HG03565 (cell line): ENCODE results near the gene SORL1.

Source experiments
- ATAC-seq: cut with Tn5 transposase; IDR thresholded peaks from one replicate; pipeline ENCODE4 v1.9.1; 2021; ENCODE audit warnings: mild to moderate bottlenecking, moderate library complexity; ENCODE audit not compliant: unreplicated experiment

SORL1 gene

DNA sequence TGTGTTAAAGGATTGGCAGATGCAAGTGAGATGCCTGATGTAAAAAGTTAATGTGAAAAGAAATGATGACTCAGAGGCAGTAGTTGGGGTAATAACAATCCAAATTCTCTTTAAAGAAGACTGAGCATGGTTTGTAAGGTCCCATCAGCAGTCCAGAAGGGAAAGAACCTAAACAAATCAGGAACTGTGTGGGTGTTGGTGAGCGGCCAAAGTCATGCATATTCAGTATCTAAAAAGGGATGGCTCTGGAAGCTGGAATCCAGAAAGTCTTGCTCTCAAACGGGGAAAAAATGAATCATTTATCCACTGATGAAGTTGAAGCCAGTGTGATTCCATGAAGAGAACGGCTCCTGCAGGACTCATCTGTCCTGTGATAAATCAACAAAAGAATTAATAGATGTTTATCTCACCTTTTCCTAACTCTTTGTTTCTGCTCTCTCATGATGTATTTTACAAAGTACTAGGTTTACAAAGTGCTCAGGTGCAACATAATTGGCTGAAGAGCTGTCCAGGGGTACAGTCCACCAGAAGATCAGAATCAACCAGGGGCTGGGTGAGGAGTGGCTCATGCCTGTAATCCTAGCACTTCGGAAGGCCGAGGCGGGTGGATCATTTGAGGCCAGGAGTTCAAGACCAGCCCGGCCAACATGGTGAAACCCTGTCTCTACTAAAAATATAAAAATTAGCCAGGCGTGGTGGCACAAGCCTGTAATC, 21.1 kb downstream of the SORL1 start:
- no peak for ATAC-seq

GRCh38 chr11:121474680-121475079, 22.6 kb downstream of the SORL1 start:
- ATAC-seq, result no peak

- no peak for ATAC-seq
These were observed 24.4 kb downstream of the SORL1 start for GRCh38 chr11:121476379-121477032.

- no peak for ATAC-seq
These were observed 26.2 kb downstream of the SORL1 start for GRCh38 chr11:121478226-121478894.

DNA sequence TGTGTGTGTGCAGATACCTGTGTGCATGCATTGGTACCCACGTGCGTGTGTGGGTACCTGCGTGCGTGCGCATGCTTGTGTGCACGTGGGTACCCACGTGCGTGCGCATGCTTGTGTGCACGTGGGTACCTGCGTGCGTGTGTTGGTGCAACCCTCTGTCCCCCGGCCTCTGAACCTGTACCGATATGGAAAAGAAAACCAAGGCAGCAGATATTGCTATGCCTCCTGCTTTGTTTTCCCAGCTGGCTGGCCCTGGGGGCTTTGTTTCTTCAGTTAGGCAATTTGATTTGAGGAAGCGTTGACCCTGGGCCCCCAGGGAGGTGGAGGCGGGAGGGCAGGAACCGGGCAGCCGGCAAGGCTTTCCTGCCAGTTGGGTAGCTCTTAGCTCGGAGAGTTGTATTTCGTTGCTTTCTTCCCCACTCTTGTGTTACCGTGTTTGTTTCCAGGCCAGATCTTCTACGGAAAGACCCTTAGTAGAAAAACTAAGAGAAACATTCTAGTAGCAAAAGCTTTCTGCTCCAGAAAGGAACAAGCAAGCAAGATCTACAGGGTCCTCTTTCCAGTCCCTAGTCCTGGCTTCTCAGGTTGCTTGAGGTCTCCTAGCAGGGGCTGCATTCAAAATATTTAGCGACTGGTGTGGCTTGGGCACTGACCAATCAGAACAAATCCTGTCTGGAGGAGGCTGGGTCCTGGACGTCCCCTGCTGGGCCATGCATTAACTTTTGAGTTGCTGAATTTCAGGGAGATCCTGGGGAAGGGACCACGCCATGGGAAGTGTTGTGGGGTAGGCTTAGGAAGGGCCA, 27.0 kb downstream of the SORL1 start:
- ATAC-seq, result no peak

- ATAC-seq, result no peak
These were observed 27.7 kb downstream of the SORL1 start for GRCh38 chr11:121479698-121480238.

DNA sequence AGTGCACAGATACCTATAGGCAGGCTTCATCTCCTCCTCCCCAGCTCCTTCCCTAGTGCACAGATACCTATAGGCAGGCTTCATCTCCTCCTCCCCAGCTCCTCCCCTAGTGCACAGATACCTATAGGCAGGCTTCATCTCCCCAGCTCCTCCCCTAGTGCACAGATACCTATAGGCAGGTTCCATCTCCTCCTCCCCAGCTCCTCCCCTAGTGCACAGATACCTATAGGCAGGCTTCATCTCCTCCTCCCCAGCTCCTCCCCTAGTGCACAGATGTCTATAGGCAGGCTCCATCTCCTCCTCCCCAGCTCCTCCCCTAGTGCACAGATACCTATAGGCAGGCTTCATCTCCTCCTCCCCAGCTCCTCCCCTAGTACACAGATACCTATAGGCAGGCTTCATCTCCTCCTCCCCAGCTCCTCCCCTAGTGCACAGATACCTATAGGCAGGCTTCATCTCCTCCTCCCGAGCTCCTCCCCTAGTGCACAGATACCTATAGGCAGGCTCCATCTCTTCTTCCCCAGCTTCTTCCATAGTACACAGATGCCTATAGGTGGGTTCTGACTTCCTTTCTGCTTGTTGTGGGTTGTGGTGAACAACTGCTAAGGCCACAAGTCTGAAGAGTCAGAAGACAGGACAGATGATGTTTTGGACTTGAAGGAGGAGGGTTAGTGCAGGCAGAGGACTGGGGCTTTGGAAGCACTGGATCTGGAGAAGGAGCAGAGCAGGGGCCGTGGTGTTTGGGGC, 29.5 kb downstream of the SORL1 start:
- peak; percentile 46 for ATAC-seq

GRCh38 chr11:121482231-121483129, 30.4 kb downstream of the SORL1 start:
- ATAC-seq, result peak; percentile 70

- no peak for ATAC-seq
These were observed 31.8 kb downstream of the SORL1 start for GRCh38 chr11:121483805-121484480.

GRCh38 chr11:121485216-121485615, 33.1 kb downstream of the SORL1 start:
- ATAC-seq, result no peak

GRCh38 chr11:121486054-121486453, 33.9 kb downstream of the SORL1 start:
- no peak for ATAC-seq

DNA sequence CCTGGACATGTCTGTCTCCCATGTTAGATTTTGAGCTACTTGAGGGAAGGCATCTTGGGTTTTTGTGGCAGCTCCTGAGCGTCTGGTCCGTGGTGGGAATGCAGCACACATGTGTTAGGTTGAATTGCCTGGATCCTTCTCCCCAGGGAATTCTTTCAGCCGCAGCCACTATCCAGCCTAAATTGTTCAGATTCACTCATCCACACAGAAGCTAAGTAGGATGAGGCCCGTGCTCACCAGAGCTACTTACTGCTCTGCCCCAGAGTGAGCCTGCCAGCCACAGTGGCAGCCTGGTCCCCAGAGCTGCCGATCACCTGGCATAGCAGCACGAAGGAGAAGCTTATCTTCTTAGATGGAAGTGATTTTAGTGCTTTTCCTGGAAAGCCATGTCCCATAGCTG, 35.1 kb downstream of the SORL1 start:
- no peak for ATAC-seq

- ATAC-seq, result no peak
These were observed 36.1 kb downstream of the SORL1 start for GRCh38 chr11:121488170-121488569.

DNA sequence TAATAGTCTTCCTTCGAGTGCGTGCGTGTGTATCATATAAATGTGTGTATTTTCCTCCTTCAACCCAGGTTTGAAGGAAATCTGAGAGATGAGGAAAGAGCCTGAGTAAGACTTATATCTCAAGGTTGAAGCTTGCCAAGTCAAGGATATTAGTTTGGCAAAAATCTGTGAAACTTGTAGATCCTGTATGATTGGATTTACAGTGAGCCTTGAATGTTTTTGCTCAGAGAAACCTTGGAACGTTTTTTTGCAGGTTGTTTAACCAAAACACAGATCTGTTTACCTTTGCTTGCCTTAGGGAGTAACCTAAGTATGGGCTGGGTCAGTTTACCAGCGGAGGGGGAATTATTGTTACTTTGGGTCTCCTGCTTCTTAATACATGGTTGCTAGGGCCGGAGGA, 36.5 kb downstream of the SORL1 start:
- ATAC-seq, result no peak

DNA sequence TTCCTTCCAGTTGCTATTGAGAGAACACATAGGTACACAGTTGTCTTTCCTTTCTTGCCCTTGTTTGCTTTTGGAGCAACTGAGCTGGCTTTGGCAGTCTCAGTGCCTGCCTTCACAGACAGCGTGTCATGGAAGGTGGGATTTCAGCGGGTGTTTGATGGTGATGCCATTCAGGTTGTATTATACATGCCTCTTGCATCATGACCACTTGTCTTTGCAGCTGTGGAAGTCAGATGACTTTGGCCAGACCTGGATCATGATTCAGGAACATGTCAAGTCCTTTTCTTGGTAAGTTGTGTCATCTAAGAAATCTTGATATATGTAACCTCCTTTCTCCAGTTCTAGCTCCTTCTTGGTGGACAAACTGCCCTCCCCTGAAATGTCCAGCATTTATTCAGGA, 37.7 kb downstream of the SORL1 start:
- no peak for ATAC-seq

DNA sequence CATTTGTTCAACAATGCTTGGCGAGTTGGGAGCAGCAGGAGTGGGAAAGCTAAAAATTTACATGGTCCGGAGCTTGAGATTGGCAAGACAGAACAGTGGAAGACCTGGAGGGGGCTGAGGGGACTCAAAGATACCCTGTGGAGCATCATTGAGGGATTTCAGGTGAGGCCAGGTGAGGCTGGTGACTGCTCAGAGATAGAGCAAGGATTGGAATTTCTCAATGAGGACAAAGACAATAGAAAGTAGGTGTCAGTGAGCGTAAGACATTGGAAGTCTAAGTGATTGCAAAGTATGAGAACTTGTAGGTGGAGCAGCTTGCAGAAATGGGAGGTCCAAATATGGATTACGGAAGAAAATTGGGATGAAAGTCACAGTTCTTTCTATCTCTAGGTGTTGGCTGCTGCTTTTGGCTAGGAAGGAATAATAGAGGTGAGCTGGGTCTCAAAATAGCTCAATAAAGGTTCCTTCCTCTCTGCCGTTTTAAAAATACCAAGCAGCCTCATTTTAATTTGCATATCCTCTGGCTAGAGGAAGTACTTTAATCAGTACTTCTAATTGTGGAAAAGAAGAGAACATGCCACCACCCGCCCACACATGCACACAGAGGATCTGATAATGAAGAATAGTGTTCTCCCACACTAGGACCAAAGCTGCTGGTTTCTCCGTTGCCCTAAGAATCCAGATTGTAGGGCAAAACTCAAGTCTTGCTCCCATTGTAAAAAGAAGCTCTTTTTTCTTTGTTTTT, 42.4 kb downstream of the SORL1 start:
- ATAC-seq, result peak; percentile 70

DNA sequence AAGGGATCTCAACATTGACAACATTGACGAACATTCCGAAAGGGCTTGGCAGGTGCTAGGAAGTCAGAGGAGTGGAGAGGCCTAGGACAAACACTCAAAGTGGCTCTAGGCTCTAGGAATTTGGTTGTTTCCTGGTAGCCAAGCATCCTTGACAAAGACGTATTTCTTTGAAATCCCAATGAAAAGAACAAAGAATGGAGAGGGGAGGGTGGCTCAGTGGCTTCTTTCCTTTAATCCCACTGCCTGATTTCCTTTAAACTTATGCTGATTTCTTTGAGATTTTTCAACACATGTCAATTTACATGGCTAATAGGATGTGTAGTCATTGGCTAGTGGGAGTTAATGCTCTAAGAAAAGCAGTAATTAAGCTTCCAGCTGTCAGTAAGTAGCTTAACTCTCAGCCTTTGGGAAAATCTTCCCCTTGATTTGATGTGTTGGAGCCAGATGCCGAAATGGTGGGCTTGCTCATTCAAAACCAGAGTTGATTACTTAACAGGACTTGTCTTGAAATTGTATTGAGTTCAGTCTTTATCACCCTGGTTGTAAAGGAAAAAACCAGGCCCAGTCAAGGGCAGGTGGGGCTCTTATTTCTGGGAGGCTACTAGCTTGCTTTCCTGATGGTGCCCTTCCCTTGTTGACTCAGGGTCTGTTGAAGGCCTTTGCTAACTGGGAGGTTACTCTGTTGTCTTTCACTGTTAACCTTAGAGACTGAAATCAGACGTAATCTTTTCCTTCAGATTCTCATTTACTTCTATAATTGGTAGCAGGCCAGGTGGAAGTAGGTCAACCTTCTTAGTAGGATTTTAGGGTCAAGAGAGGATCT, 45.3 kb downstream of the SORL1 start:
- ATAC-seq, result no peak
